HG02840 (cell line): Measurements from ENCODE around the gene HAP1.

Experiments
- ATAC-seq: cut with Tn5 transposase; IDR thresholded peaks from one replicate; pipeline ENCODE4 v1.9.1; 2021; ENCODE audit warnings: mild to moderate bottlenecking, moderate library complexity, moderate number of reproducible peaks; ENCODE audit not compliant: unreplicated experiment, low FRiP score

HAP1 gene

GRCh38 chr17:41763327-41763726 lies 28.9 kb upstream of the HAP1 start:
- no peak for ATAC-seq

GRCh38 chr17:41762841-41763240 lies 28.4 kb upstream of the HAP1 start:
- no peak for ATAC-seq

GRCh38 chr17:41762391-41762790 lies 27.9 kb upstream of the HAP1 start:
- no peak for ATAC-seq

GRCh38 chr17:41760878-41761277 lies 26.4 kb upstream of the HAP1 start:
- no peak for ATAC-seq

- ATAC-seq: no peak
These were observed 24.2 kb upstream of the HAP1 start for GRCh38 chr17:41758601-41759000.

- ATAC-seq: no peak
These were observed 19.6 kb upstream of the HAP1 start for GRCh38 chr17:41754066-41754465.

- no peak for ATAC-seq
These were observed 16.8 kb upstream of the HAP1 start for GRCh38 chr17:41751288-41751687.

- ATAC-seq: no peak
These were observed 16.4 kb upstream of the HAP1 start for GRCh38 chr17:41750862-41751261.

- no peak for ATAC-seq
These were observed 13.8 kb upstream of the HAP1 start for GRCh38 chr17:41748275-41748674.

GRCh38 chr17:41741709-41742108 lies 7.3 kb upstream of the HAP1 start:
- no peak for ATAC-seq

GRCh38 chr17:41740506-41740905 lies 6.1 kb upstream of the HAP1 start:
- no peak for ATAC-seq

GRCh38 chr17:41739661-41740352 lies 5.4 kb upstream of the HAP1 start:
- no peak for ATAC-seq

- ATAC-seq: no peak
These were observed 4.3 kb upstream of the HAP1 start for GRCh38 chr17:41738801-41739112.

- ATAC-seq: no peak
These were observed 3.8 kb upstream of the HAP1 start for GRCh38 chr17:41738077-41738800.

- no peak for ATAC-seq
These were observed 3.2 kb upstream of the HAP1 start for GRCh38 chr17:41737680-41738023.

- ATAC-seq: no peak
These were observed 2.7 kb upstream of the HAP1 start for GRCh38 chr17:41736983-41737679.

- ATAC-seq: no peak
These were observed 1.3 kb upstream of the HAP1 start for GRCh38 chr17:41735744-41736143.

GRCh38 chr17:41734949-41735313 lies 488 bp upstream of the HAP1 start:
- ATAC-seq: no peak

- no peak for ATAC-seq
These were observed 900 bp downstream of the HAP1 start for GRCh38 chr17:41733348-41734138.

GRCh38 chr17:41731836-41732235 lies 2.6 kb downstream of the HAP1 start:
- ATAC-seq: no peak

- ATAC-seq: no peak
These were observed 4.0 kb downstream of the HAP1 start for GRCh38 chr17:41730479-41730878.
